Endothelial cell of umbilical vein (primary cell): ENCODE data around the gene PPFIBP1. TPM values are rescaled to one million over a fixed set of nuclear protein-coding genes. Genes with fewer than 3 reads are reported as not detected.

Source experiments
- BruUV-seq: library from RNA; stranded (reverse); fragments of 400-500 nt; replicated peaks from 2 replicates; lab custom pipeline; 2021; lab: Mats Ljungman, UMichigan
- CTCF ChIA-PET: fragments of 300-600, 350-600 bp; sonication (Branson Sonifier 250); formaldehyde crosslinking; loops from one replicate; lab custom pipeline; 2021; ENCODE audit warnings: antibody characterized with exemption, inconsistent platforms; lab: Charles Lee
- POLR2A ChIA-PET: fragments of 300-600, 350-600 bp; sonication (Branson Sonifier 250); formaldehyde crosslinking; loops from one replicate; lab custom pipeline; 2021; ENCODE audit warnings: antibody characterized with exemption, inconsistent platforms; lab: Charles Lee
- DNase-seq: peaks from one replicate; pipeline ENCODE4 v3.0.0-alpha.2; 2011; ENCODE audit warnings: low read depth, low spot score
- FAIRE-seq: peaks from 2 replicates; lab custom pipeline; 2011; peaks lifted over from hg19 to GRCh38; lab: Jason Lieb, UNC
- H2AFZ ChIP-seq: 2 replicates; pipeline ENCODE4 v1.6.0; 2012; ENCODE audit warnings: low read depth, low read length, control low read depth, inconsistent platforms
- H3K27ac ChIP-seq: 2 replicates; pipeline ENCODE4 v1.5.1; 2011; ENCODE audit warnings: low read depth, mild to moderate bottlenecking, control low read depth, low read length, moderate library complexity; ENCODE audit not compliant: insufficient read depth
- H3K27me3 ChIP-seq, 2 experiments: 2 replicates each; pipeline versions ENCODE4 v1.6.0 to v1.6.1; 2011; ENCODE audit warnings: low read length in 2 of 2, mixed read lengths in 1 of 2; ENCODE audit not compliant: control insufficient read depth in 2 of 2, insufficient read depth in 2 of 2
- H3K36me3 ChIP-seq, 2 experiments: 2 replicates in 1 of 2; 3 replicates in 1 of 2; pipeline ENCODE4 v1.5.1; 2011; ENCODE audit warnings: low read length in 2 of 2, mild to moderate bottlenecking in 1 of 2, moderate library complexity in 1 of 2; ENCODE audit not compliant: control insufficient read depth in 2 of 2, insufficient read depth in 2 of 2; ENCODE audit errors: extremely low read depth in 1 of 2
- H3K4me1 ChIP-seq: 3 replicates; pipeline ENCODE4 v1.5.1; 2011; ENCODE audit warnings: mild to moderate bottlenecking, low read length; ENCODE audit not compliant: control insufficient read depth, insufficient read depth; ENCODE audit errors: extremely low read depth
- H3K4me2 ChIP-seq: 2 replicates; pipeline ENCODE4 v1.6.1; 2011; ENCODE audit warnings: low read length, control low read depth, mixed read lengths; ENCODE audit not compliant: insufficient read depth
- H3K4me3 ChIP-seq, 3 experiments: fragments of 200-600 bp in 1 of 3; sonication (generic), shearing (Covaris generic) in 1 of 3; replicated peaks in 1 of 3; 2 replicates each; pipeline ENCODE4 v1.5.1; 2011 to 2016; ENCODE audit warnings: control low read depth in 3 of 3, low read length in 3 of 3, mild to moderate bottlenecking in 2 of 3, inconsistent platforms in 1 of 3, low read depth in 1 of 3, moderate library complexity in 1 of 3; ENCODE audit not compliant: insufficient read depth in 1 of 3
- H3K79me2 ChIP-seq: 2 replicates; pipeline ENCODE4 v1.6.0; 2012; ENCODE audit warnings: low read length, inconsistent platforms; ENCODE audit not compliant: control insufficient read depth, insufficient read depth
- H3K9ac ChIP-seq: replicated peaks from 2 replicates; pipeline ENCODE3; 2011; ENCODE audit warnings: low read length, control low read depth; ENCODE audit not compliant: insufficient read depth; ENCODE audit errors: extremely low read depth
- H3K9me1 ChIP-seq: replicated peaks from 3 replicates; pipeline ENCODE4 v1.6.0; 2011; ENCODE audit warnings: mild to moderate bottlenecking, low read length; ENCODE audit not compliant: control insufficient read depth, insufficient read depth; ENCODE audit errors: extremely low read depth
- H3K9me3 ChIP-seq: replicated peaks from 2 replicates; pipeline ENCODE4 v1.5.1; 2012; ENCODE audit warnings: low read length, inconsistent platforms; ENCODE audit not compliant: control insufficient read depth, insufficient read depth
- H4K20me1 ChIP-seq: replicated peaks from 2 replicates; pipeline ENCODE3; 2011; ENCODE audit warnings: mild to moderate bottlenecking, low read length; ENCODE audit not compliant: control insufficient read depth, insufficient read depth; ENCODE audit errors: extremely low read depth
- EZH2 ChIP-seq: IDR thresholded peaks from 2 replicates; pipeline ENCODE4 v1.6.1; 2012; ENCODE audit warnings: borderline replicate concordance, low read depth, mild to moderate bottlenecking, moderate library complexity, low read length, inconsistent platforms; ENCODE audit not compliant: severe bottlenecking
- FOS ChIP-seq: IDR thresholded peaks from 2 replicates; pipeline ENCODE4 v1.6.1; 2011; ENCODE audit warnings: mild to moderate bottlenecking, low read length, moderate library complexity, borderline replicate concordance; ENCODE audit not compliant: insufficient read depth
- GATA2 ChIP-seq: IDR thresholded peaks from 2 replicates; pipeline ENCODE4 v1.7.0; 2011; ENCODE audit warnings: low read depth, mild to moderate bottlenecking, moderate library complexity, mixed read lengths, low read length; ENCODE audit not compliant: insufficient read length, insufficient read depth
- JUN ChIP-seq: IDR thresholded peaks from 2 replicates; pipeline ENCODE4 v1.6.1; 2011; ENCODE audit warnings: borderline replicate concordance, low read depth; ENCODE audit not compliant: insufficient read length, insufficient read depth
- MYC ChIP-seq: IDR thresholded peaks from one replicate; pipeline ENCODE4 v1.6.1; 2011; ENCODE audit warnings: mild to moderate bottlenecking, low read depth, low read length
- POLR2A ChIP-seq: IDR thresholded peaks from 2 replicates; pipeline ENCODE4 v1.6.1; 2012; ENCODE audit warnings: low read depth, mild to moderate bottlenecking, control low read depth, low read length
- POLR2AphosphoS5 ChIP-seq: IDR thresholded peaks from 2 replicates; pipeline ENCODE4 v1.6.1; 2012; ENCODE audit warnings: low read depth, mild to moderate bottlenecking, control low read depth, low read length, moderate library complexity; ENCODE audit not compliant: insufficient read depth
- dilution Hi-C: fragments of 300-500 bp; cut with MboI; formaldehyde crosslinking; loops from one replicate; pipeline ENCODE4 v1.15.0; 2019; ENCODE audit warnings: low sequenced_read_pairs; ENCODE audit not compliant: extremely low pct_ligation_motif_present
- intact Hi-C: fragments of 100-400 bp; cut with micrococcal nuclease; formaldehyde crosslinking; loops from one replicate; pipeline ENCODE4 v1.10.0; 2022
- polyA plus RNA-seq, 4 experiments: library from polyadenylated mRNA; depleted of rRNA in 3 of 4; stranded (reverse) in 3 of 4; unstranded in 1 of 4; fragments of >200 nt; gene quantifications; 2 replicates each; pipeline versions ENCODE4 v1.2.1 to v1.2.3, GENCODE V29; 2011 to 2012; ENCODE audit warnings: missing spikeins in 1 of 4
- total RNA-seq: library from RNA; stranded (reverse); gene quantifications from 2 replicates; pipeline ENCODE4 v1.2.3, GENCODE V29; 2021
- TF ChIP-seq, protein P1 (sequence below): IDR thresholded peaks from 2 replicates; pipeline ENCODE4 v1.6.1; 2011; ENCODE audit not compliant: insufficient read depth, insufficient read length

Gene PPFIBP1
- total and polyA plus RNA-seq, 2 donors (not counting 3 experiments of a cell fraction or from before 2014, with no cell fraction given), result 45.5 to 154 TPM

GRCh38 chr12:27709212-27709931 is 185.4 kb downstream of the PPFIBP1 start:
- Histone ChIP-seq H3K4me3 (peak overlapping the region in 1 of 3 experiments; percentile 93), H3K9ac (no peak overlapping the region), H3K4me2 (peak overlapping the region; percentile 84), H3K9me3 (no peaks in the 10 kb centered on the region), H3K79me2 (peaks cover 35% of the 10 kb centered on the region), H4K20me1 (no peaks in the 10 kb centered on the region), H3K27ac (no peak overlapping the region), H3K4me1 (peaks cover 10% of the 10 kb centered on the region), H3K36me3 (no peaks in the 10 kb centered on the region), H3K9me1 (no peaks in the 10 kb centered on the region), H2AFZ (peak overlapping the region; percentile 12), H3K27me3 (no peaks in the 10 kb centered on the region)
- TF ChIP-seq JUN (no peak), GATA2 (no peak), EZH2 (no peak), POLR2A (no peak), POLR2AphosphoS5 (no peak)
- dilution Hi-C loops (no loop called here), intact Hi-C loops (no loop called here)
- DNase-seq, result no peak
- no peak for FAIRE-seq
- POLR2A ChIA-PET, result no interaction called here
- CTCF ChIA-PET, result interaction anchor here (1.4 kb wide), 1 partner anchor 111 kb away, joined by 3 read pairs; no protein-coding TSS in a partner anchor
- BruUV-seq, result no TSS peak

GRCh38 chr12:27709932-27710591 is 186.1 kb downstream of the PPFIBP1 start:
- peaks cover 40% of the 10 kb centered on the region for H3K79me2 ChIP-seq
- dilution Hi-C loops (no loop called here), intact Hi-C loops (no loop called here)
- peak overlapping the region; percentile 12 for H2AFZ ChIP-seq
- DNase-seq, result peak; percentile 75
- BruUV-seq, result TSS peak; percentile 97
- TF ChIP-seq MYC (no peak), GATA2 (no peak), FOS (no peak), POLR2AphosphoS5 (no peak), JUN (no peak), POLR2A (no peak)
- TF ChIP-seq, protein P1, sequence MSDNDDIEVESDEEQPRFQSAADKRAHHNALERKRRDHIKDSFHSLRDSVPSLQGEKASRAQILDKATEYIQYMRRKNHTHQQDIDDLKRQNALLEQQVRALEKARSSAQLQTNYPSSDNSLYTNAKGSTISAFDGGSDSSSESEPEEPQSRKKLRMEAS, result no peak
- no peaks in the 10 kb centered on the region for H3K9me1 ChIP-seq
- H3K27me3 ChIP-seq, result no peaks in the 10 kb centered on the region
- no peaks in the 10 kb centered on the region for H3K9me3 ChIP-seq
- peak overlapping the region; percentile 10 to 93 (median 91) for H3K4me3 ChIP-seq
- ChIA-PET CTCF (interaction anchor here (1.4 kb wide), 1 partner anchor 111 kb away, joined by 3 read pairs; no protein-coding TSS in a partner anchor), POLR2A (no interaction called here)
- peak; percentile 26 for FAIRE-seq
- H3K4me1 ChIP-seq, result peaks cover 10% of the 10 kb centered on the region
- H3K9ac ChIP-seq, result peak overlapping the region; percentile 67
- H4K20me1 ChIP-seq, result no peaks in the 10 kb centered on the region
- no peaks in the 10 kb centered on the region for H3K36me3 ChIP-seq
- peak overlapping the region; percentile 84 for H3K4me2 ChIP-seq
- peak overlapping the region; percentile 45 for H3K27ac ChIP-seq
